Activated CD4-positive, alpha-beta T cell treated with anti-CD3 and anti-CD28 coated beads, Interleukin-2, amount 50 U/mL, for 24 hours (primary cell): ENCODE data around the gene ATP6V0E2.
"Not testable (repeated sequence)": the region's sequence is repeated elsewhere in the genome, so short reads cannot be mapped to it uniquely, and the experiment has no call there.

ENCODE experiments used
- DNase-seq, 2 donors: peaks; one replicate each; pipeline ENCODE4 v3.0.0-alpha.2; 2020; ENCODE audit warnings: low read depth in 1 of 2, low spot score in 1 of 2

ATP6V0E2 gene

DNA sequence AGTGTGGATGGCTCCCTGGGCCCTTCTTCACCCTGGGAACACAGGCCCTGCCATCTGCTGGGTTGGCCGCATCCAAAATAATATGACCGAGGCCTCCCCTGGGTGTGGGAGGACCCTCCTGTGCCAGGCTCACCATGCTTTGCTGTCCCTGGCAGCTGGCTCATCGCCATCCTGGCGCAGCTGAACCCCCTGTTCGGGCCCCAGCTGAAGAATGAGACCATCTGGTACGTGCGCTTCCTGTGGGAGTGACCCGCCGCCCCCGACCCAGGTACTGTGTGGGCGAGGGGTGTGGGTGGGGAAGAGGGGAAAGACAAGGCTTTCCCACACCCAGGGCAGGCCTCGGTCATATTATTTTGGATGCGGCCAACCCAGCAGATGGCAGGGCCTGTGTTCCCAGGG is 4.8 kb downstream of the ATP6V0E2 start:
- DNase-seq, result no peak

DNA sequence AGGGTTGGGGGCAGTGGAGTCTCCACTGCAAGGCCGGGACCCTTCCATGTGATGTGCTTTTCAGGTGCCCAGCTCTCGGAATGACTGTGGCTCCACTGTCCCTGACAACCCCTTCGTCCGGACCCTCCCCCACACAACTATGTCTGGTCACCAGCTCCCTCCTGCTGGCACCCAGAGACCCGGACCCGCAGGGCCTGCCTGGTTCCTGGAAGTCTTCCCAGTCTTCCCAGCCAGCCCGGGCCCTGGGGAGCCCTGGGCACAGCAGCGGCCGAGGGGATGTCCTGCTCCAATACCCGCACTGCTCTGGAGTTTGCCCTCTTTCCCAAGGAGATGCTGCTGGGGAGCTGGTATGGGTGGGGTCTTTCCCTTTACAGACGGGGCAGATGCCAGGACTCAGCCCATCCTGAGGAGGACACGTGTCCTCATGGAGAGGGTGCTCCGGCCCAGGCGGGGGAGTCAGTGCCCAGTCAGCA is 5.5 kb downstream of the ATP6V0E2 start:
- DNase-seq, result no peak

DNA sequence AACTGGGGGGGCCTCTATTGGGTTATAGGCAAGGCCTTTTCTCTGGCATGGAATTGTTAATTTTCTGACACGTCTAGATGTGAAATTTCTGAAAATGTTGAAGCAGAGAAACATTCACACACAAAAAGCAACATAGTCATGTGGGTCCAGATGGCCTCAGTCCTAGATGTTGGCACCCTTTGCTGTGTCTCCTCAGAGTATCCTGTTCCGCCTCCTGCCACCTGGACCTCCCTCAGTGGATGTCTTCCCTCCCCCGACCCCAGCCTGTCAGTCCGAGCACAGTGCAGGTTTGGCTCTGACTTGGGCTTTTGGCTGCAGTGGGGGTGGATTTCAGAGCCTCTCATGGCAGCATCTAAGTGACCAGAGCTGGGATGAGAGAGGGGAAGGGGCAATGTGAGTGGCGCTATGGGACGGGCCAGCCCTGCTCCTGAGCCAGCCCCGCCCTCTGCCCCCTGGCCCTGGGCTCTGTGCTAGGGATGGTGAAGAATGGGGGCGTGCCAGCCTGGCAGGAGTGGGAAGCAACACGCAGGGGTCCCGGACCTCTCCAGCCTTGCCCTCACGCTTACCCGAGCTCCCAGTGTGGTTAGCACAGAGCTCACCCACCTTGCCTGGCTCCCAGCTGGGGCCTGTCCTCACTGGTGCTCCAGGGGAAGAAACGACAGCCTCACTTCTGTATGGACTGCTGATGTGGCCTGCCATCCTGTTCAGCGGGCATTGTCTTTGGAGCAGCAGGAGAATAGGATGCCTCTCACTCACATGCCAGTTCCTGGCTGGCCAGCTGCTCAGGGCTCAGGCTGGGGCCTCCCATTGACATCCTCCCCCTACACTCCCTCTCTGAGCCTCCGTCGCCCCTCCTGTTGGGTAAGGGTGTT is 6.2 kb downstream of the ATP6V0E2 start:
- DNase-seq, result no peak

DNA sequence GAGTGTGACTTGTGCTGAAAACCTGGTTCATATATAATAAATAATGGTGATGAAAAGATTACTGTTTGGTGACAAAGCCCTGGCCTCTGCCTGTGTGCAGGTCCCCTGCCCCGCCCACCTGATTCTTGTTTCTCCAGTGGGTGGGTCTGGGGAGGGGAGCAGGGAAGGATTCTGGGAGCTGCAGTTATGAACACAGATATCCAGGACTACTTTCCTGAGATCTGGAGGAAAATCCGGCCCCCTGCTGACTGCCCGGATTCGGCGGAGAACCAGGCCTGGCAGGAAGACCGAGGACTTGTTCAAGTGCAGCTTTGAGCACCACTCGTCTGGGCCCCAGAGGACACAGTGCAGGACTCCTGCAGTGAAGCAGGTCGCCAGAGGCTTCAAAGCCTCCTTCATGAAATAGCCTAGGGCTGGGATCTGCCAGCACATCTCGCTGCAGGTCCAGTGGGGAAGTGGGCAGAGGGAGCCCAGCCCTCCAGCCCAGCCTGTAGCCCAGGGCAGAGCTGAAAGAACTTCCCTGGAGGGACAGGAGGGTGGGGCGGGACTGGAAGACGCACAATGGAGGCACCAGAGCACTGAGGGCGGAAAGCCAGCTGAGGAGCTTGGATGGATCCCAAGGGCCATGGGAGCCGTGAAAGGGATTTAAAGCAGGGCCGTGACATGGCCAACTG is 7.0 kb downstream of the ATP6V0E2 start:
- no peak for DNase-seq

DNA sequence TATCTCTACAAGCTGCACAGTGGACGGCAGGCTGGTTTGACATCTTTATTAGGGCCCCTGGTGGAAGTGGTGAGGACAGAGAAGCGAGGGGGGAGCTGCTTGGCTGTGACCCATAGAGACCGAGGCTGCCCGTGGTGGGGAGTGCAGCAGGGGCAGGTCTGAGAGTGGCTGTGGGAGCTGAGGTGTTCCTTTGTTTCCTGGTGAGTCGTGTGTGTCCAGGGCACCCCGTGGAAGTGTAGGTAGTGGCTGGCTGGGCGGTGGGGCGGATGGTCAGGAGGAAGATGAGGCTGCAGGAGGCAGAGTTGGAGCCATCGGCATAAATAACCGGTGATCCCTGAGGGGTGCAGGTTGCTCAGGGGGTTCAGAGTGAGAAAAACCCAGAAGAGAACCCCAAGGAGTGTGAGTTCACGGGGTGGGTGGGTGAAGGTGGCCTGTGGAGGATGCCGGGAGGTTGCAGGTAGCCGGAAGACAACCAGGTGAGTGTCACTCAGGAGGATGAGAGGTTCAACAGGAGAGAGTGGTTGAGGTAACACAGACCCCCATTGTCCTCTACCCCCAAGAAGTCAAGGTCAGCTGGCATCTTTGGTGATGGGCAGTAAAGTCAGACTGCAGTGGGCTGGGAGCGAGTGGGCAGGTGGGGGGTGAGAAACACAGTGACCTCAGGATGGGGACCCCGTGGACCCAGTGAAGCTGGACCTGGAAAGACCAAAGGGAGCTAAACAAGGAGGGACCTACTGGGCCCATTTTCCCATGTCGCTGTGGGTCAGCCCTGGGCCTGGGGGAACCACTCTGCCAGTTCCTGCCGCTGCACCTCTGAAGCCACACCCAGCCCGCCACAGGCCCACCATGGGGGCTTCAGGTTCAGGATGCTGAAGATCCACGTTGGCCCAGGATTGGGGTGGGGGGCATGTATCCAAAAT is 7.8 kb downstream of the ATP6V0E2 start:
- DNase-seq, result no peak

DNA sequence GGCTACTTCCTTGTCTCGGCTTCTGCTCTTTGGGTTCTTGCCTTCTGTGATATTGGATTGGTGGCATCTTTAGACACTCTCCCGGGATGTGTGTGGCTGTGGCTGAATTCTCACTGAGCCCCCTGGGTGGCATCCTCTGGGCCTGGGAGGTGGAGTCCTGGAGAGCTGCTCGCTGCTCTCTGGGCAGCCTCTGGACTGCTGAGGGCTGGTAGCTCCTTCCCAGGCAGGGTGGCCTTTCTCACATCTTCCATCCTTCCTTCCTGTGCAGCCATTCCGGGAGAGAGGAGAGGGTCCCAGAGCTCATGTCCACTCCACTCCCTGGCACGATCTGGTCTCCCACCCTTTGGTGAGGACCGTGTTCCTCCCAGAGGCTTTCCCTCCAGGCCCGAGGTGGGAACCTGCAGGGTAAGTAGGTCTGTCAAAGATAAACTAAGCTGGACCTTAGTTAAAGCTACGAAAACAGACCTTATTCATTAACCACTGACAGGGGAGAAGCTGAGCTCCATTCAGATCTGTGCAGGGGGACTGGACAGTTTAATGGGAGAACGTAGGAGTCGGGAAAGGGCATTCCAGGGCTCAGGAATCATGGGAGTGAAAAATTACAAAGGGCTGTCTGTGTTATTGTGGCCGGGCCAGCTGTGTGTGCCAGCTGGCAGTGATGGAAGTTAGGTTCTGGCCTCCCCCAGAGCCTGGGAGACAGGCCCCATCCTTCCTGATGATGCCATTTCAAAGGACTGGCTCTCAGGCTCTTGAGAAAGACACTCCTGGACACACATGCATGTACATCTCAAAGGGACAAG is 8.7 kb downstream of the ATP6V0E2 start:
- DNase-seq, result no peak

DNA sequence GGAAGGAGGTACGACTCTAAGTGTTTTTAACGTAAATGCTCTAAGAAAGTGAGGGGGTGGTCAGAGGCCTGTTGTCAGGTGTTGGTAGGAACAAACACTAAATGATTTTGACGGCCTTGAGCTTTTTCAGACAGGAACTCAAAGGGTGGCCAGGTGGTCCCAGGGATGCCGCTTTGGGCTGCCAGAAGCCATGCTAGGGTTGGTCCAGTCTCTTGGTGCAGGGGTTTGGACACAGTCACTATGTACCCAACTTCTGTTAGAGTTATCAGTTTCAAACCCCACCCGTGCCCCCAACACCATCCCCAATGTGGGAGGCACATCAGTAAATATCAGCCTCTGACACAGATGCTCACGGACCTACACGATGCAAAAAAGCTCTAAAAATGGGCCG is 9.3 kb downstream of the ATP6V0E2 start:
- DNase-seq, result no peak

DNA sequence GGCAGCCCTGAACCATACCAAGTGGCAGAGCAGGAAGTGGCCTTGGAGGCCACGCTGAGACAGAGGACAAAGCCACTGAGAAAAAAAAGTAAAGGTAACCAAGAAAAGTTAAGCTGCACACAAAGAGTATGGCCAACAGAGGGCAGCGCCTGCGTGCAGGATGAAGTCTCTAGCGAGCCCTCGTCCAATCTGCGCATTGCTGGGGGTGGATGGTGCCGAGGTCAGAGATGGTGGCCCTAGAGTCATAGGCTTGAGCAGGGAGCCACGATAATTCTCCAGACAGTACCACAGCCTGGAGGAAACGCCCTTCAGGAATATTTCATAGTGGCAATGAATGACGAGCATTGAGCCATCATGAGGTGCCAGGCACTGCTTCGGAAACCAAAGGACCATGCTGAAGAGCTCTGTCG is 9.7 kb downstream of the ATP6V0E2 start:
- no peak for DNase-seq

DNA sequence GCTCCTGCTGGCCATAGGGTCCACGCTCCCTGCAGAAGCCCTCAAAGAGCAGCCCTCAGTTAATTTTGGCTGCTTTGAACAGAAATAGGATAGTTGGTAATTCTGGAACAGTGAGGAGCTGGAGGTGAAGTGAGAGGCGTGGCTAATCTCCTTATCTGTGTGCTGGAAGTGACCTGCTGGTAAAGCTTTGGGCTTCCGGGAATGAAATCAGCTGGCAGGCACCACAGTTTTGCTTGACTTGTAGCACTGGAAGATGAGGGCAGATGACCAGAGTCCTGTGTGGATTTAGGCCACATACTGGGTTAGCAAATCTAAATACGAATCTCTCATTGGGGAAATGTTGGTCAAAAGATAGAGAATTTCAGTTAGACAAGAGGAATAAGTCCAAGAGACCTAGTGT is 10.2 kb downstream of the ATP6V0E2 start:
- DNase-seq, result no peak

DNA sequence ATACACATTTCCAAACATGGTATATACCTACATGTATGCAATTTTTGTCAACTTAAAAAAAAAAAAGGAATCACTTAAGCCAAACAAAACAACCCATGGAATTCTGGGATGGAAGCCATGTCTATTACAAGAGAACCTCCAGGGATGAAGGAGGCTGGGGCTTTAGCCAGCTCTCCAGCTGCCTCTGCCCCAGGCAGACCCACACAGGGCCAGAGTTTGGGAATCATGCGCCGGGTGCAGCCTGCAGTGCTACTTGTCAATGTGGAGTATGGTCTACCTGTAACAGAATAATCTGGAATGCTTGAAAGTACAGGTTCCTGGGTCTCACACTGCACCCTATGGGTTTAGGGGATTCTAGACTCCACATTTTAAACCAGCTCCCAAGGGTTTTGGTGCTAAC is 10.8 kb downstream of the ATP6V0E2 start:
- DNase-seq, result no peak

DNA sequence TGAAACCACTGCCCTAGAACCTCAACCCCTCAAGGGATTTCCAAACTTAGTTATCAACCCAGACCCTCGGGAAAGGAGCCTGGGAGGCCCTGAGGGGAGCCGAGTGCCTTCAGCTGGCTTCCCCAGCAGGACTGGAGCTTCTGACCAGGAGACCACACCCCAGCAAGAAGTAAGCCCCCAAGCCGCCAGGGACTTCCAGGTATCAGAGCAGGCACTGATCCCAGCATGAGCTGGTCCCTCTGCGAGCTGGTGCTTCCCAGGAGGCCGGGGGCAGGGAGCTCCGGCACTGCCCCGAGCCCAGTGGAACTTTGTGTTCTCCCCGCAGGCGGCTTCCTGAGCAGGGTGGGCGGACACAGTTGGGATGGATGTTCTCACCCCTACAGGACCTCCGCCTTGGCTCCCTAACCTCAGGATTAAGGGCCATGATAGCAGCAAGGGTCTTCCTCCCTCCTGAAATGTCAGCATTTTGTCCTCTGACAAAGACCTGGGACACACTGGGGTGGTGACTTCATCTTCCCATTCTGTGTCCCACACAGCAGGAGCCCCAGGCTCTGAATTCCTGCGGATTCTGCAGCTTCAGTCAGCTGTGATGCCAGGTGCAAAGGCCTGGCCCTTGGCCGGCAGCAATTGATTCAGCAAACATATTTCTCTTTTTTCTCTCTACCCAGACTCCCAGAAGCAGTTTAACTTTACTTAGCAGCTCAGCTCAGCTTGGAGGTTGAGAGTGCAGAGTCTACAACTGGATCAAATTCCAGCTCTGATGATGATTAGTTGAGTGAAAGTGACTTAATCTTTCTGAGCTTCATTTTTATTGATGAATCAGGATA is 11.6 kb downstream of the ATP6V0E2 start:
- no peak for DNase-seq

DNA sequence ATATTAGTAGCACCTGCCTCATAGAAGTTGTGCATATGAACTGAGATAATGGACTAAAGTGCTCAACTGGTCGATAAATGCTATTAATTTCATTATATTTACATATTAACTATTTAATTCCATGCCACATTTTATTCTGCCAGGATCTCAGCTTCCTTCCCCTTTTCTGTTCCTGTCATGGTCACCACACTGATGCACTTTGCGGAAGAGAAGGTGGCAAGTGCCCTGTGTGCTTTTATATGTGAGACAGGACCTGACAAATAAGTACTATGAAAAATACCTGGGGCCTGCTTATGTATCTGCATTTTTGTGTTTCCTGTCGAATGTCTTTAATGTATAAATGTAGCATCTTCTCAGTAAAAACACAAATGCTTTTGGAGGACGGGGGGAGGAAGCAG is 12.2 kb downstream of the ATP6V0E2 start:
- DNase-seq, result no peak

DNA sequence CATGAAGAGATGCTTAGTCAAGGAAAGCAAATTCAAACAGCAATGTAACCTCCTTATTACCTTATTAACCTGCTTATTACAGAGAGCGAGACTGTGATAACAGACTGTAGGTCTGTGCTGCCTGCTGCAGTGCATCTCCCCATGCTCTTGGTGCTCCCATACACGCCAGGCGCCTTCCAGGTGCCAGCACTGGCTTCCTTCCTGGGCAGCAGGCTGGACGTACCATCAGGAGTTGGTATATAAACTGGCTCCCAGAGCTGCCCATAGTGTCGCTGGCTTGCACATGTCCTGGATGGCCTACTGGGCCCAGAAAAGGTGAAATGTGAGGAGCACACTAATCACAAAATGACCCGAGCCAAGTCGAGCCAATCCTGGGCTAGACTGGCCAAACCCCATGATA is 13.5 kb downstream of the ATP6V0E2 start:
- DNase-seq, result no peak

DNA sequence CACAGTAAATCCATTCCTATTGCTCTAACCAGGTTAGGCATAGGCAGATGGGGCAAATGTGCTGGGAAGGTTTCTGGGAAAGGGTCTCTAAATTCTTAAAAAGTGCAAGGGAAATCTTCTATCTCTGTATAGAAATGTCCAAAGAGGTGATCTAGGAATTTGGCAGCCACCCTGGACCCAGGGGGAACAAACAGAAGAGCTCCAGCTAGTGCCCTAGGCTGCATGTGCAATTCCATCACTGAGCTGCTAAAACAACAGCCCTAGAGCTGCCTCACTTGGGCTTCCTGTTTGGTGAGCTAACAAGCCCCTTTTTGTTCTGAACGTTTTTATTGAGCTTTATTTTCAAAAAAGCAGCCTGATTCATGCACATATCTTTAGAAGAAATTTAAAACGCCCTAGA is 16.9 kb downstream of the ATP6V0E2 start:
- DNase-seq, result not testable (repeated sequence)

DNA sequence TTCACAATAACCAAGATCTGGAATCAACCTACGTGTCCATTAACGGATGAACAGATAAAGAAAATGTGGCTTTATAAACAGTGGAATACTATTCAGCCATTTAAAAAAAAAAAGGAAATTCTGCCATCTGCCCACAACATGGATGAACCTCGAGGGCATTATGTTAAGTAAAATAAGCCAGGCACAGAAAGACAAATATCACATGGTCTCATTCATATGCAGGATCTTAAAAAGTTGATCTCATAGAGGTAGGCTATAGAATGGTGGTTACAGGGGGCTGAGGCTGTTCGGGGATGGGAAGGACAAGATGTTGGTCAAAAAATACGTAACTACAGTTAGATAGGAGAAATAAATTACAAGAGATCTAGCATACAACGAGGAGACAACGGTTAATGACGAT is 21.2 kb downstream of the ATP6V0E2 start:
- not testable (repeated sequence) for DNase-seq

DNA sequence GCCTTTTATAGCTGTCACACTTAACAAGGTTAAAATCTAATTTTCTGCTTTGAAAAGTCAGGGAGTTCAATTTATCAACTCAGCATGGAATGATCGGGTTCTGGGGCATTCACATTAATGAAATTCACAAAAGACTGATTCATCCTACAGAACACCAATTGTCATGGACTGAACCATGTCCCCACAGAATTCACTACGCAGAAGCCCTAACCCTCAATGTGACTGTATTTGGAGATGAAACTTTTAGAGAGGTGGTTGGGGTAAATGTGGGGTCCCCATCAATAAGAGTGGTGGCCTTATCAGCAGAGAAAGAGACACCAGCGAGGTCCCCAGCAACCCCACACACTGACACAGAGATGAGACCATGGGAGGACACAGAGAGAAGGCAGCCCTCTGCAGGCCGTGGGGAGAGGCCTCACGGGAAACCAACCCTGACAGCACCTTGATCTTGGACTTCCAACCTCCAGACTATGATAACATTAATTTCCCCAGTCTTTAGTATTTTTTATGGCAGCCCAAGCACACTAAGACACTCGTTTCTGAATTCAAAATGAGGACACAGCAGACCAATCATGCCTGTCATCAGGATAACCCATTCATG is 34.1 kb downstream of the ATP6V0E2 start:
- not testable (repeated sequence) for DNase-seq

DNA sequence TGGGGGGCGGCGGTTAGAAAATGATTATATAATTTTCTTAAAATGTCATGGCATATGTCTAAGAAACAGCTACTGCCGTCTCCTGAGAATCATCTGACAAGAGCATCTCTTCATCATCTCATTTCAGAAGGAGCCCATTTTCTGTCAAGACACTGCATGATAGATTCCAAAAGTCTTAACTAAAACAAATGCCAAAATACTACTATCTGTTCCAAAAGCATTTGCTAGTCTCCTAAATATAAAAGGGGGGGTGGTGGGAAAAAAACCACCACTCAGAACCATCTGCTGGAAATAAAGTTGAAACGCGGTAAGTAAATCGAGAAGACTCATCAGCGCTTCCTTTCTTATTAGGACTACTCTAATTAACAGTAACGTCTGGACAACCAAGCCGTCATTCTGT is 36.5 kb downstream of the ATP6V0E2 start:
- not testable (repeated sequence) for DNase-seq

DNA sequence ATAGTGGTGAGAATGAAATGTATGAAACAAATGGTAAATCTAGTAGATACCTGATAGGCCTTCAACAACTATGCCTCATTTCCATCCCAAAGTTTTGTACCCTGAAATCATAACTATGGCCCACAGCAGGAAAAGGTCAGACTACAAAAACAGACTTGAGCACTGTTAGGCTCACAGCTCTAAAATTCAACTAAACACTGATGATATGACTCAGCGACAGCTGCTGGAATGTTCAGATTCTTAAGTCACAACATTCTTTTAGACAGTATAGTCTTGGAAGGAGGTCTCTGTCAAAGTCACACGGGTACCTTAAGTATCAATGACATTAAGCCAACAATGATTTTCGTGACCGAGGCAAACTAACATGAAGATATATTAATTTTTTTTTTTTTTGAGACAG is 38.4 kb downstream of the ATP6V0E2 start:
- DNase-seq, result not testable (repeated sequence)

DNA sequence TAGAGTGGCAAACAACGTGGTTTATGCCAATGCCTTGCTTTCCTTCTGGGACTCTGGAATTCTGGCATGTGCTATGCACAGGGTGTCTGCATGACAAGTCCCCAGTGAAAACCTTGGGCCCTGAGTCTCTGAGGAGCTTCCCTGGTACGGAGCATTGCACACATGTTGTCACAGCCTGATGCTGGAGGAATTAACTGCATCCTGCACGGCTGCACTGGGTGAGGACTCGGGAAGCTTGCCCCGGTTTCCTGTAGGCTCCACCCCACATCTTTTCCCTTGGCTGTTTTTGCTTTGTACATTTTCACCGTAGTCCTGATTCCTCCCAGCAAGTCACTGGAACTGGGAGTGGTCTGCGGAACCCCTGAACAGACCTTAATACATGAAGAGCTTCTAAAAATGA is 52.6 kb downstream of the ATP6V0E2 start:
- DNase-seq, result not testable (repeated sequence)
